Osteocyte (in vitro differentiated cells): ENCODE measurements around the gene ATP8B2. TPM values are rescaled to one million over a fixed set of nuclear protein-coding genes. Genes with fewer than 3 reads are reported as not detected.
"Not testable (repeated sequence)": the region's sequence is repeated elsewhere in the genome, so short reads cannot be mapped to it uniquely, and the experiment has no call there.

Experiments
- DNase-seq: peaks from one replicate; pipeline ENCODE4 v3.0.0; 2021; ENCODE audit warnings: mixed read lengths; ENCODE audit not compliant: unreplicated experiment; ENCODE audit errors: extremely low spot score
- H3K27ac Mint-ChIP-seq: one replicate; pipeline ENCODE4 v1.8.0; 2021; ENCODE audit warnings: mild to moderate bottlenecking, mixed read lengths; ENCODE audit not compliant: unreplicated experiment
- H3K27me3 Mint-ChIP-seq: one replicate; pipeline ENCODE4 v1.8.0; 2021; ENCODE audit warnings: mixed read lengths; ENCODE audit not compliant: unreplicated experiment
- H3K36me3 Mint-ChIP-seq: one replicate; pipeline ENCODE4 v1.8.0; 2021; ENCODE audit warnings: mixed read lengths; ENCODE audit not compliant: unreplicated experiment
- H3K4me1 Mint-ChIP-seq: one replicate; pipeline ENCODE4 v1.8.0; 2021; ENCODE audit warnings: mixed read lengths; ENCODE audit not compliant: unreplicated experiment
- H3K4me3 Mint-ChIP-seq: one replicate; pipeline ENCODE4 v1.8.0; 2021; ENCODE audit warnings: mild to moderate bottlenecking, moderate library complexity, mixed read lengths; ENCODE audit not compliant: unreplicated experiment
- H3K9me3 Mint-ChIP-seq: one replicate; pipeline ENCODE4 v1.8.0; 2021; ENCODE audit warnings: mixed read lengths; ENCODE audit not compliant: unreplicated experiment
- CTCF ChIP-seq: fragments of 200-600 bp; sonication (generic); IDR thresholded peaks from 2 replicates; pipeline ENCODE4 v1.5.0; 2021; ENCODE audit warnings: antibody characterized with exemption, mild to moderate bottlenecking, moderate library complexity
- total RNA-seq: library from RNA; stranded (reverse); gene quantifications from 2 replicates; pipeline ENCODE4 v1.2.1, GENCODE V29; 2021

ATP8B2 gene
- total RNA-seq, 1 donor from 2014 or later, result 94.4 TPM

GRCh38 chr1:154290921-154291320, 34.4 kb upstream of the ATP8B2 start:
- Mint-ChIP-seq H3K27me3 (peaks cover 10% of the 10 kb centered on the region), H3K27ac (no peak overlapping the region), H3K4me3 (no peak overlapping the region), H3K9me3 (no peaks in the 10 kb centered on the region), H3K4me1 (no peaks in the 10 kb centered on the region), H3K36me3 (peaks cover 4% of the 10 kb centered on the region)
- TF ChIP-seq CTCF, result no peak
- DNase-seq, result no peak

- Mint-ChIP-seq H3K9me3 (peaks cover 9% of the 10 kb centered on the region), H3K27ac (no peak overlapping the region), H3K4me3 (no peak overlapping the region), H3K4me1 (no peaks in the 10 kb centered on the region), H3K27me3 (peaks cover 9% of the 10 kb centered on the region), H3K36me3 (peaks cover 4% of the 10 kb centered on the region)
- no peak for TF ChIP-seq CTCF
- DNase-seq, result no peak
Observed at GRCh38 chr1:154295408-154296235, 29.7 kb upstream of the ATP8B2 start.

- TF ChIP-seq CTCF, result no peak
- peaks cover 9% of the 10 kb centered on the region for H3K9me3 Mint-ChIP-seq
- peaks cover 18% of the 10 kb centered on the region for H3K27me3 Mint-ChIP-seq
- no peaks in the 10 kb centered on the region for H3K4me1 Mint-ChIP-seq
- no peak for DNase-seq
- no peaks in the 10 kb centered on the region for H3K36me3 Mint-ChIP-seq
- H3K4me3 Mint-ChIP-seq, result no peak overlapping the region
- H3K27ac Mint-ChIP-seq, result no peak overlapping the region
Observed at GRCh38 chr1:154301582-154301981, 23.7 kb upstream of the ATP8B2 start.

GRCh38 chr1:154304664-154305337, 20.5 kb upstream of the ATP8B2 start:
- no peak for DNase-seq
- Mint-ChIP-seq H3K36me3 (no peaks in the 10 kb centered on the region), H3K4me1 (no peaks in the 10 kb centered on the region), H3K4me3 (no peak overlapping the region), H3K9me3 (no peaks in the 10 kb centered on the region), H3K27me3 (peaks cover 18% of the 10 kb centered on the region), H3K27ac (no peak overlapping the region)
- no peak for TF ChIP-seq CTCF

- Mint-ChIP-seq H3K36me3 (no peaks in the 10 kb centered on the region), H3K9me3 (no peaks in the 10 kb centered on the region), H3K4me1 (no peaks in the 10 kb centered on the region), H3K27me3 (peaks cover 12% of the 10 kb centered on the region), H3K27ac (no peak overlapping the region), H3K4me3 (no peak overlapping the region)
- DNase-seq, result no peak
- no peak for TF ChIP-seq CTCF
Observed at GRCh38 chr1:154306151-154306550, 19.2 kb upstream of the ATP8B2 start.

- not testable (repeated sequence) for H3K4me1 Mint-ChIP-seq, H3K4me3 Mint-ChIP-seq, H3K27ac Mint-ChIP-seq, H3K36me3 Mint-ChIP-seq, DNase-seq, H3K9me3 Mint-ChIP-seq
- H3K27me3 Mint-ChIP-seq, result peaks cover 19% of the 10 kb centered on the region
Observed at GRCh38 chr1:154307670-154308270, 17.6 kb upstream of the ATP8B2 start.

GRCh38 chr1:154309136-154309535, 16.2 kb upstream of the ATP8B2 start:
- H3K9me3 Mint-ChIP-seq, H3K4me1 Mint-ChIP-seq, DNase-seq, H3K4me3 Mint-ChIP-seq, H3K36me3 Mint-ChIP-seq, H3K27ac Mint-ChIP-seq: not testable (repeated sequence)
- H3K27me3 Mint-ChIP-seq, result peaks cover 22% of the 10 kb centered on the region
